Measurements from ENCODE around the gene ITPR1. TPM values are rescaled to one million over a fixed set of nuclear protein-coding genes. Genes with fewer than 3 reads are reported as not detected.
"Not testable (repeated sequence)": the region's sequence is repeated elsewhere in the genome, so short reads cannot be mapped to it uniquely, and the experiment has no call there.

ITPR1 gene
- total RNA-seq, 1 donor from 2014 or later = 11.2 TPM

DNA sequence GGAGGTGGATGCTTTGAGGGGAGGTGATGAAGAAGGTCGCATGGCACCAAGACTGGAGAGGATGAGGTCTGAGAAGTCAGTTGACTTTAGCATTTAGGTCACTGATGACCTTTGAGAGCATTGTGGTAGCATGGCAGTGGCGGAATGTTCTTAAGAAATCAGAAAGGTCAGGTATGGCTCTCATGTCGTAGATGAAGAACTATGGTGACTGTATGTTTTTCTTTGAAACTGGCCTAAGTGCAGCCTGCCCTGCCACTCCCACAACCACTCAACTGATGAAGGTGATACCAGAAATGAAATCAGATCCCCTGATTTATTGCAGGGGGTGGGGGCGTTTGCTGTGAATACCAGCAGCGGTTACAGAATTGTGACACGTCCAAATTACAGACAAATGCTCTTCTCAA, 102.6 kb downstream of the ITPR1 start:
- H3K36me3 Mint-ChIP-seq (ENCODE audit: insufficient read depth) = no peaks in the 10 kb centered on the region
- peaks cover 9% of the 10 kb centered on the region for H3K4me1 Mint-ChIP-seq (ENCODE audit: low read depth)
- H3K27ac Mint-ChIP-seq = peak overlapping the region; percentile 42
- no peak overlapping the region for H3K4me3 Mint-ChIP-seq (ENCODE audit: low read depth)
- TF ChIP-seq, protein P1, sequence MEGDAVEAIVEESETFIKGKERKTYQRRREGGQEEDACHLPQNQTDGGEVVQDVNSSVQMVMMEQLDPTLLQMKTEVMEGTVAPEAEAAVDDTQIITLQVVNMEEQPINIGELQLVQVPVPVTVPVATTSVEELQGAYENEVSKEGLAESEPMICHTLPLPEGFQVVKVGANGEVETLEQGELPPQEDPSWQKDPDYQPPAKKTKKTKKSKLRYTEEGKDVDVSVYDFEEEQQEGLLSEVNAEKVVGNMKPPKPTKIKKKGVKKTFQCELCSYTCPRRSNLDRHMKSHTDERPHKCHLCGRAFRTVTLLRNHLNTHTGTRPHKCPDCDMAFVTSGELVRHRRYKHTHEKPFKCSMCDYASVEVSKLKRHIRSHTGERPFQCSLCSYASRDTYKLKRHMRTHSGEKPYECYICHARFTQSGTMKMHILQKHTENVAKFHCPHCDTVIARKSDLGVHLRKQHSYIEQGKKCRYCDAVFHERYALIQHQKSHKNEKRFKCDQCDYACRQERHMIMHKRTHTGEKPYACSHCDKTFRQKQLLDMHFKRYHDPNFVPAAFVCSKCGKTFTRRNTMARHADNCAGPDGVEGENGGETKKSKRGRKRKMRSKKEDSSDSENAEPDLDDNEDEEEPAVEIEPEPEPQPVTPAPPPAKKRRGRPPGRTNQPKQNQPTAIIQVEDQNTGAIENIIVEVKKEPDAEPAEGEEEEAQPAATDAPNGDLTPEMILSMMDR (IDR thresholded peaks at IDR 0.05; ENCODE audit: unreplicated experiment) = no peak
- no peak for DNase-seq (ENCODE audit: low spot score, unreplicated experiment)
- H3K9me3 Mint-ChIP-seq (ENCODE audit: low read depth) = peaks cover 6% of the 10 kb centered on the region
- no peaks in the 10 kb centered on the region for H3K27me3 Mint-ChIP-seq

GRCh38 chr3:4596612-4597011, 103.5 kb downstream of the ITPR1 start:
- Mint-ChIP-seq H3K27me3 (no peaks in the 10 kb centered on the region), H3K4me3 (ENCODE audit: low read depth) (no peak overlapping the region), H3K36me3 (ENCODE audit: insufficient read depth) (no peaks in the 10 kb centered on the region), H3K27ac (no peak overlapping the region), H3K4me1 (ENCODE audit: low read depth) (peaks cover 11% of the 10 kb centered on the region), H3K9me3 (ENCODE audit: low read depth) (peaks cover 4% of the 10 kb centered on the region)
- no peak for DNase-seq (ENCODE audit: low spot score, unreplicated experiment)
- TF ChIP-seq, protein P1 (IDR thresholded peaks at IDR 0.05; ENCODE audit: unreplicated experiment) = no peak

- Mint-ChIP-seq H3K4me1 (ENCODE audit: low read depth) (peaks cover 11% of the 10 kb centered on the region), H3K27me3 (no peaks in the 10 kb centered on the region), H3K9me3 (ENCODE audit: low read depth) (peaks cover 4% of the 10 kb centered on the region), H3K36me3 (ENCODE audit: insufficient read depth) (no peaks in the 10 kb centered on the region), H3K27ac (no peak overlapping the region), H3K4me3 (ENCODE audit: low read depth) (no peak overlapping the region)
- DNase-seq (ENCODE audit: low spot score, unreplicated experiment) = no peak
- TF ChIP-seq, protein P1 (IDR thresholded peaks at IDR 0.05; ENCODE audit: unreplicated experiment) = no peak
Measured at GRCh38 chr3:4597208-4597985, 104.2 kb downstream of the ITPR1 start.

DNA sequence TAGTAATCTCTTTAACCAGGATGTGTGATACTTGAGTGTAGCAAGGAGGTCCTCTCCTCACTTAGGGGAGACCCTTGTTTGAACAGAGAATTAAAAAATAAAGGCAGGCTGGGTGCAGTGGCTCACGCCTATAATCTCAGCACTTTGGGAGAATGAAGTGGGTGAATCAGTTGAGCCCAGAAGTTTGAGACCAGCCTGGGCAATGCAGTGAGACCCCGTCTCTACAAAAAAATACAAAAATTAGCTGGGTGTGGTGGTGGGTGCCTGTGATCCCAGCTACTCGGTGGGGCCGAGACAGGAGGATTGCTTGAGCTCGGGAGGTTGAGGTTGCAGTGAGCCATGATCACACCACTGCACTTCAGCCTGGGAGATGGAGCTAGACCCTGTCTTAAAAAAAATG, 105.1 kb downstream of the ITPR1 start:
- H3K9me3 Mint-ChIP-seq (ENCODE audit: low read depth); H3K4me3 Mint-ChIP-seq (ENCODE audit: low read depth); H3K27ac Mint-ChIP-seq; H3K36me3 Mint-ChIP-seq (ENCODE audit: insufficient read depth); DNase-seq (ENCODE audit: low spot score, unreplicated experiment); H3K27me3 Mint-ChIP-seq: not testable (repeated sequence)
- peaks cover 11% of the 10 kb centered on the region for H3K4me1 Mint-ChIP-seq (ENCODE audit: low read depth)

DNA sequence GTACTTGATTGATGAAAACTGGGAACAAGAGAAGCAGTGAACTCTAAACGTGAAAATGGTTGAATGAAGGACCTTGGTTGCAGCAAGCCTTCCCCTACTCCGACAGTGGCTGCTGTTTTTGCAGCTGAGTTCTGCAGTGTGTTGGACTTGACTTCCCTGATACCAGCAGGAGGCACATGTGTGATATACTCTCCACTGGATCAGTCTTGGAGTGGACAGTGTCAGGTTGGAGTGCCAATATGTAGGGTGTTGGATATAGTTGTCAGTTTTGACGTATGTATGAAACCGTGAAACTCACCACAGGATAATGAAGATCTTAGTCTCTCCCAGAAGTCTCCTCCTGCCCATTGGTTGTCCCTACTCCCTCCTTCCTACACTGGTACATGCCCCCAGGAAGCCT, 106.5 kb downstream of the ITPR1 start:
- Mint-ChIP-seq H3K9me3 (ENCODE audit: low read depth) (peaks cover 4% of the 10 kb centered on the region), H3K27me3 (no peaks in the 10 kb centered on the region), H3K27ac (no peak overlapping the region), H3K36me3 (ENCODE audit: insufficient read depth) (no peaks in the 10 kb centered on the region), H3K4me1 (ENCODE audit: low read depth) (peaks cover 11% of the 10 kb centered on the region), H3K4me3 (ENCODE audit: low read depth) (no peak overlapping the region)
- DNase-seq (ENCODE audit: low spot score, unreplicated experiment) = no peak
- TF ChIP-seq, protein P1 (IDR thresholded peaks at IDR 0.05; ENCODE audit: unreplicated experiment) = no peak

DNA sequence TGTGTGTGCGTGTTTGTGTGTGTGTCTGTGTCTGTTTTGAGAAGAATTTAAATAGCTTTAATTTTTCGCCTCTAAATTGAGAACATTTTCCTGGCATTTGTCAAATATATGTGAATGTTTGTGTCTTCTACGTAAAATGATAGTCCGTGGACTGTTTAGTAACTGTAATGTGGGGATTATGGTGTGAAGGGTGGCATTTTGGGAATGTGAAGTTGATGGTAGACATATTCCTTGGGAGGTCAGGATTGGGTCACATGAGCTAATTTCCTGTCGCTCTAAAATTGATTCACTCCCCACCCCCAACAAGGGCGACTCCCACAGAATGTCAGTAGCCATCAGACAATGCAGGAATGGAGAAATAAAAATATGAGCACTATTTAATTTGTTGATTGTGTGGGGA, 107.3 kb downstream of the ITPR1 start:
- DNase-seq (ENCODE audit: low spot score, unreplicated experiment) = no peak
- TF ChIP-seq, protein P1 (IDR thresholded peaks at IDR 0.05; ENCODE audit: unreplicated experiment) = no peak

More for the DNA sequence above, 107.3 kb downstream of the ITPR1 start:
- Mint-ChIP-seq H3K36me3 (ENCODE audit: insufficient read depth) (no peaks in the 10 kb centered on the region), H3K27me3 (no peaks in the 10 kb centered on the region), H3K9me3 (ENCODE audit: low read depth) (peaks cover 4% of the 10 kb centered on the region), H3K4me3 (ENCODE audit: low read depth) (no peak overlapping the region), H3K4me1 (ENCODE audit: low read depth) (peaks cover 11% of the 10 kb centered on the region), H3K27ac (peak overlapping the region; percentile 62)
